Measurements from ENCODE around the gene IRX6.

The IRX6 gene

GRCh38 chr16:55367301-55367811 is 43.4 kb downstream of the IRX6 start:
- peak; percentile 72 to 75 for DNase-seq (ENCODE audit: low read depth in 2 of 2)

- DNase-seq (ENCODE audit: low read depth in 2 of 2) = peak; percentile 17 to 79
Measured at GRCh38 chr16:55367866-55368603, 44.0 kb downstream of the IRX6 start.

GRCh38 chr16:55369151-55369550 is 45.1 kb downstream of the IRX6 start:
- no peak for DNase-seq (ENCODE audit: low read depth in 2 of 2)

- peak; percentile 18 to 30 for DNase-seq (ENCODE audit: low read depth in 2 of 2)
Measured at GRCh38 chr16:55370762-55371482, 46.9 kb downstream of the IRX6 start.

- no peak for DNase-seq (ENCODE audit: low read depth in 2 of 2)
Measured at GRCh38 chr16:55372792-55373488, 48.9 kb downstream of the IRX6 start.

GRCh38 chr16:55373489-55373832 is 49.5 kb downstream of the IRX6 start:
- no peak for DNase-seq (ENCODE audit: low read depth in 2 of 2)

GRCh38 chr16:55376045-55376444 is 52.0 kb downstream of the IRX6 start:
- no peak for DNase-seq (ENCODE audit: low read depth in 2 of 2)

- no peak for DNase-seq (ENCODE audit: low read depth in 2 of 2)
Measured at GRCh38 chr16:55376567-55377167, 52.7 kb downstream of the IRX6 start.

- no peak for DNase-seq (ENCODE audit: low read depth in 2 of 2)
Measured at GRCh38 chr16:55377840-55378239, 53.8 kb downstream of the IRX6 start.

GRCh38 chr16:55378616-55379015 is 54.6 kb downstream of the IRX6 start:
- DNase-seq (ENCODE audit: low read depth in 2 of 2) = no peak

- no peak for DNase-seq (ENCODE audit: low read depth in 2 of 2)
Measured at GRCh38 chr16:55379371-55379770, 55.4 kb downstream of the IRX6 start.

- DNase-seq (ENCODE audit: low read depth in 2 of 2) = no peak
Measured at GRCh38 chr16:55379876-55380390, 55.9 kb downstream of the IRX6 start.
